Body of pancreas (tissue), 4 donors: ENCODE data around the gene GPRC5C.

ENCODE experiments used
- POLR2A ChIP-seq, 3 donors: fragments of 450-650 bp; IDR thresholded peaks; one replicate each; pipeline ENCODE4 v1.6.1; 2016; ENCODE audit warnings: antibody characterized with exemption in 3 of 3, mild to moderate bottlenecking in 2 of 3
- TF ChIP-seq, protein P1 (sequence below), 7 experiments: fragments of 450-650 bp in 4 of 7; fragments of 200-600 bp in 3 of 7; sonication (generic) in 3 of 7; IDR thresholded peaks; one replicate each; pipeline ENCODE4 v1.5.1; 2016 to 2019; ENCODE audit warnings: antibody characterized with exemption in 7 of 7

DNA sequence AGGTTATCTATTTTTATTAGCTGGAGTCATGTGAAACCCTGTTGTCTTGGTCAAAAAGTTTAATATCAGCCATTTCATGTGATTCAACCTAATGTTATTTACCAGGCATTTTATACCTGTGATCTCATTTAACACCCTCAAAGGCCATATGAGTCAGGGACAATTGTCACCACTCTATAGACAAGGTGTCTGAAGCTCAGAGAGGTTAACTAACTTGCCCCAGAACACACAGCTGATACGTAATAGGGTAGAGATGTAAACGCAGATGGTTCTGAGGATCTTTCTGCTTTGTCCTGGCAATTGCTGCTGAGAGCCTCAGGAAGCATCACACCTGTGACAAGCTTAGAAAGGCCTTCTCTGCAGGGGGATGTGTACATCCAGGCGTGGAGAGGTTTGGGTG is 39.5 kb downstream of the GPRC5C start:
- no peak for TF ChIP-seq POLR2A (IDR thresholded peaks at IDR 0.05)
- TF ChIP-seq, protein P1, sequence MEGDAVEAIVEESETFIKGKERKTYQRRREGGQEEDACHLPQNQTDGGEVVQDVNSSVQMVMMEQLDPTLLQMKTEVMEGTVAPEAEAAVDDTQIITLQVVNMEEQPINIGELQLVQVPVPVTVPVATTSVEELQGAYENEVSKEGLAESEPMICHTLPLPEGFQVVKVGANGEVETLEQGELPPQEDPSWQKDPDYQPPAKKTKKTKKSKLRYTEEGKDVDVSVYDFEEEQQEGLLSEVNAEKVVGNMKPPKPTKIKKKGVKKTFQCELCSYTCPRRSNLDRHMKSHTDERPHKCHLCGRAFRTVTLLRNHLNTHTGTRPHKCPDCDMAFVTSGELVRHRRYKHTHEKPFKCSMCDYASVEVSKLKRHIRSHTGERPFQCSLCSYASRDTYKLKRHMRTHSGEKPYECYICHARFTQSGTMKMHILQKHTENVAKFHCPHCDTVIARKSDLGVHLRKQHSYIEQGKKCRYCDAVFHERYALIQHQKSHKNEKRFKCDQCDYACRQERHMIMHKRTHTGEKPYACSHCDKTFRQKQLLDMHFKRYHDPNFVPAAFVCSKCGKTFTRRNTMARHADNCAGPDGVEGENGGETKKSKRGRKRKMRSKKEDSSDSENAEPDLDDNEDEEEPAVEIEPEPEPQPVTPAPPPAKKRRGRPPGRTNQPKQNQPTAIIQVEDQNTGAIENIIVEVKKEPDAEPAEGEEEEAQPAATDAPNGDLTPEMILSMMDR (IDR thresholded peaks at IDR 0.05) = no peak
